H9 (cell line): ENCODE measurements around the gene NUP188. TPM values are rescaled to one million over a fixed set of nuclear protein-coding genes. Genes with fewer than 3 reads are reported as not detected.

Experiments
- DNase-seq: peaks from one replicate; pipeline ENCODE4 v3.0.0-alpha.2; 2017
- H2AFZ ChIP-seq: one replicate; pipeline ENCODE4 v1.6.1; 2013; ENCODE audit warnings: mild to moderate bottlenecking, low read length, control low read depth, moderate library complexity
- H2AK5ac ChIP-seq: 2 replicates; pipeline ENCODE4 v1.6.1; 2013; ENCODE audit warnings: low read length, control low read depth, mixed read lengths; ENCODE audit not compliant: insufficient read length
- H2BK120ac ChIP-seq: one replicate; pipeline ENCODE4 v1.6.1; 2013; ENCODE audit warnings: low read depth, mild to moderate bottlenecking, low read length, control low read depth, inconsistent platforms; ENCODE audit not compliant: poor library complexity, severe bottlenecking
- H2BK12ac ChIP-seq: 2 replicates; pipeline ENCODE4 v1.6.1; 2013; ENCODE audit warnings: low read length, control low read depth, mixed read lengths, low read depth; ENCODE audit not compliant: insufficient read length
- H2BK15ac ChIP-seq: 2 replicates; pipeline ENCODE4 v1.6.1; 2013; ENCODE audit warnings: low read depth, low read length, control low read depth
- H2BK20ac ChIP-seq: one replicate; pipeline ENCODE4 v1.6.1; 2013; ENCODE audit warnings: low read depth, mild to moderate bottlenecking, low read length, control low read depth, inconsistent platforms; ENCODE audit not compliant: poor library complexity, severe bottlenecking
- H2BK5ac ChIP-seq: 2 replicates; pipeline ENCODE4 v1.6.1; 2013; ENCODE audit warnings: low read length, control low read depth, mixed read lengths; ENCODE audit not compliant: insufficient read length
- H3K14ac ChIP-seq: 2 replicates; pipeline ENCODE4 v1.6.1; 2013; ENCODE audit warnings: low read length, control low read depth; ENCODE audit not compliant: insufficient read depth
- H3K18ac ChIP-seq: 2 replicates; pipeline ENCODE4 v1.6.1; 2013; ENCODE audit warnings: low read depth, mild to moderate bottlenecking, mixed read lengths, low read length, control low read depth; ENCODE audit not compliant: insufficient read length
- H3K23ac ChIP-seq: 2 replicates; pipeline ENCODE4 v1.6.1; 2013; ENCODE audit warnings: low read length, control low read depth, mixed read lengths, low read depth; ENCODE audit not compliant: insufficient read length
- H3K23me2 ChIP-seq: 2 replicates; pipeline ENCODE4 v1.6.1; 2013; ENCODE audit warnings: low read depth, mild to moderate bottlenecking, mixed read lengths, low read length, control low read depth; ENCODE audit not compliant: insufficient read length, poor library complexity, severe bottlenecking
- H3K27ac ChIP-seq: 2 replicates; pipeline ENCODE4 v1.5.1; 2013; ENCODE audit warnings: low read length, control low read depth, mixed read lengths, low read depth; ENCODE audit not compliant: insufficient read length
- H3K27me3 ChIP-seq: 2 replicates; pipeline ENCODE4 v1.6.1; 2013; ENCODE audit warnings: low read length, control low read depth, inconsistent platforms; ENCODE audit not compliant: insufficient read depth
- H3K4ac ChIP-seq: 2 replicates; pipeline ENCODE4 v1.6.1; 2013; ENCODE audit warnings: low read depth, mild to moderate bottlenecking, control low read depth, inconsistent platforms, low read length, moderate library complexity
- H3K4me1 ChIP-seq: 2 replicates; pipeline ENCODE4 v1.6.1; 2013; ENCODE audit warnings: low read length, control low read depth, inconsistent platforms; ENCODE audit not compliant: insufficient read depth
- H3K4me2 ChIP-seq: 2 replicates; pipeline ENCODE4 v1.6.1; 2013; ENCODE audit warnings: low read length, control low read depth, mixed read lengths; ENCODE audit not compliant: insufficient read length, insufficient read depth
- H3K56ac ChIP-seq: 2 replicates; pipeline ENCODE4 v1.6.1; 2013; ENCODE audit warnings: low read depth, mild to moderate bottlenecking, mixed read lengths, low read length, control low read depth; ENCODE audit not compliant: insufficient read length
- H3K79me1 ChIP-seq: 2 replicates; pipeline ENCODE4 v1.6.1; 2013; ENCODE audit warnings: low read depth, mild to moderate bottlenecking, moderate library complexity, low read length, control low read depth, inconsistent platforms; ENCODE audit not compliant: insufficient read depth, poor library complexity, severe bottlenecking
- H3K79me2 ChIP-seq: 2 replicates; pipeline ENCODE4 v1.6.1; 2013; ENCODE audit warnings: low read length, control low read depth, inconsistent platforms; ENCODE audit not compliant: insufficient read depth
- H3K9ac ChIP-seq: 2 replicates; pipeline ENCODE4 v1.6.1; 2013; ENCODE audit warnings: low read length, control low read depth, mixed read lengths; ENCODE audit not compliant: insufficient read length; ENCODE audit errors: extremely low read depth
- H3K9me3 ChIP-seq: one replicate; pipeline ENCODE4 v1.6.1; 2013; ENCODE audit warnings: low read depth, low read length, inconsistent platforms; ENCODE audit not compliant: control insufficient read depth
- H3T11ph ChIP-seq: one replicate; pipeline ENCODE4 v1.6.1; 2013; ENCODE audit warnings: mild to moderate bottlenecking, low read length, control low read depth, inconsistent platforms
- H4K20me1 ChIP-seq: one replicate; pipeline ENCODE4 v1.6.1; 2013; ENCODE audit not compliant: control insufficient read depth, insufficient read length, insufficient read depth
- H4K5ac ChIP-seq: 2 replicates; pipeline ENCODE4 v1.6.1; 2013; ENCODE audit warnings: low read depth, mild to moderate bottlenecking, mixed read lengths, low read length, control low read depth; ENCODE audit not compliant: insufficient read length
- H4K8ac ChIP-seq: replicated peaks from 2 replicates; pipeline ENCODE4 v1.6.1; 2013; ENCODE audit warnings: low read length, control low read depth, mixed read lengths, low read depth; ENCODE audit not compliant: insufficient read length
- H4K91ac ChIP-seq: 2 replicates; pipeline ENCODE4 v1.6.1; 2013; ENCODE audit warnings: low read depth, mild to moderate bottlenecking, moderate library complexity, mixed read lengths, low read length, control low read depth; ENCODE audit not compliant: insufficient read length
- H3K27ac Mint-ChIP-seq, 3 experiments: 2 replicates in 2 of 3; 3 replicates in 1 of 3; pipeline ENCODE4 v1.8.0; 2020 to 2021; ENCODE audit warnings: mixed read lengths in 3 of 3, mild to moderate bottlenecking in 1 of 3, moderate library complexity in 1 of 3
- H3K27me3 Mint-ChIP-seq: 2 replicates; pipeline ENCODE4 v1.8.0; 2021; ENCODE audit warnings: low read depth, mild to moderate bottlenecking, moderate library complexity, mixed read lengths
- H3K36me3 Mint-ChIP-seq, 3 experiments: 2 replicates in 2 of 3; 3 replicates in 1 of 3; pipeline ENCODE4 v1.8.0; 2020 to 2021; ENCODE audit warnings: low read depth in 3 of 3, mixed read lengths in 3 of 3; ENCODE audit not compliant: insufficient read depth in 1 of 3
- H3K4me1 Mint-ChIP-seq, 2 experiments: 2 replicates each; pipeline ENCODE4 v1.8.0; 2020; ENCODE audit warnings: mixed read lengths in 2 of 2
- H3K4me3 Mint-ChIP-seq, 2 experiments: 2 replicates in 1 of 2; 3 replicates in 1 of 2; pipeline ENCODE4 v1.8.0; 2020 to 2021; ENCODE audit warnings: mild to moderate bottlenecking in 2 of 2, mixed read lengths in 2 of 2, moderate library complexity in 1 of 2
- H3K9me3 Mint-ChIP-seq, 2 experiments: 2 replicates in 1 of 2; 3 replicates in 1 of 2; pipeline ENCODE4 v1.8.0; 2020; ENCODE audit warnings: mild to moderate bottlenecking in 2 of 2, mixed read lengths in 2 of 2, moderate library complexity in 1 of 2
- WGBS: extraction: QIAGEN DNeasy Blood & Tissue Kit; methylation state at CpG from one replicate; pipeline ENCODE4 v1.1.7; 2013; ENCODE audit warnings: missing lambda C conversion rate, low lambda C conversion rate, mixed read lengths; ENCODE audit not compliant: insufficient read length; ENCODE audit errors: extremely low coverage; 5-methylcytosine and 5-hydroxymethylcytosine counted together
- total RNA-seq: library from RNA; stranded (reverse); gene quantifications from 2 replicates; pipeline ENCODE4 v1.2.1, GENCODE V29; 2021
- TF ChIP-seq, protein P1 (sequence below): fragments of 200-600 bp; sonication (generic); conservative IDR thresholded peaks from 3 replicates; pipeline ENCODE4 v1.8.0; 2021; ENCODE audit warnings: antibody characterized with exemption, mild to moderate bottlenecking

NUP188 gene
- total RNA-seq, 1 experiment from 2014 or later, result 101 TPM

DNA sequence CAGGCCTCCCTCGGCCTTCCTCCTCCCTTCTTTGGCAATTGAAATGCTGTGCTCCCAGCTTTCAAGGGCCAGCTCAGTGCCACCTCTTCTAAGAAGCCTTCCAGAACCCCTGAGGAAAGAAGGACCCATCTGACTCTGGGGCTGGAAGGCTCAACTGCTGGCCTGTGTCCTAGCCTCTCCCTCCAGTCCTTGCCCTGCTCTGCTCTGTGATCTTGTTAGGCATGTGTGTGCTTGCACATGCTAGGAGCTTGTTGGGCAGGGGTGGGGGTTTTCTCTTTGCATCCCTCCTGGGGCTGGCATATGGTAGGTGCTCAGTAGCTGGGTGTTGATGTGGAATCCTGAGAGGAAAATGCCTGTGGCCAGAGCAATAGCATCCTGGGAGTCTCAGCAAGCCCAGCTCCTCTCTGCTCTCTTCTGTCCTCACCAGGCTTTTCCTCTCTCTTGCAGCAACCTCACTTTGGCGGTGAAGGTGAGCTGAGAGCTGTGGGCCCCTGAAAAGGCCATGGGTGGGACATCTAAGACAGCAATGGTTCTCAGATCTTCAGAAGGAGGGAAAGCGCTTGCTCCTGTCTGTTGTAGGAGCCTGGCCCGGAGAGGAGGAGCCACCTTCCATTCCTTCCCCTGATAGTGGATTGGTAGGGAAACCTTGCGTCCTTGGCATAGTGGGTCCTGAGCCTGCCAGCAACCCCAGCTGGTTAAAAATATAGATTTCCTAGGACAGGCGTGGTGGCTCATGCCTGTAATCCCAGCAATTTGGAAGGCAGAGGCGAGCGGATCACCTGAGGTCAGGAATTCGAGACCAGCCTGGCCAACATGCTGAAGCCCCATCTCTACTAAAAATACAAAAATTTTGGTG is 10.0 kb upstream of the NUP188 start:
- Mint-ChIP-seq H3K27ac (no peak overlapping the region; a peak in 2 of 7 replicates), H3K27me3 (no peaks in the 10 kb centered on the region; the same call in 1 of the 2 replicates), H3K4me1 (no peaks in the 10 kb centered on the region), H3K4me3 (no peak overlapping the region), H3K9me3 (no peaks in the 10 kb centered on the region), H3K36me3 (no peaks in the 10 kb centered on the region; a peak in 2 of 7 replicates)
- no peak overlapping the region for H2BK20ac ChIP-seq
- no CpG with 5 or more reads among the region's 9 CpGs for WGBS
- H2BK12ac ChIP-seq, result no peak overlapping the region
- no peak overlapping the region for H2BK15ac ChIP-seq
- H2BK5ac ChIP-seq, result no peak overlapping the region
- no peaks in the 10 kb centered on the region for H3K9me3 ChIP-seq
- no peaks in the 10 kb centered on the region for H3K23me2 ChIP-seq
- H2AK5ac ChIP-seq, result no peak overlapping the region
- H3K56ac ChIP-seq, result no peak overlapping the region
- H3K18ac ChIP-seq, result no peak overlapping the region
- H3K9ac ChIP-seq, result no peak overlapping the region
- no peak overlapping the region for H3K14ac ChIP-seq
- H2AFZ ChIP-seq, result no peak overlapping the region
- no peaks in the 10 kb centered on the region for H3K79me1 ChIP-seq
- no peak overlapping the region for H2BK120ac ChIP-seq
- no peak overlapping the region for H3K27ac ChIP-seq
- TF ChIP-seq, protein P1, sequence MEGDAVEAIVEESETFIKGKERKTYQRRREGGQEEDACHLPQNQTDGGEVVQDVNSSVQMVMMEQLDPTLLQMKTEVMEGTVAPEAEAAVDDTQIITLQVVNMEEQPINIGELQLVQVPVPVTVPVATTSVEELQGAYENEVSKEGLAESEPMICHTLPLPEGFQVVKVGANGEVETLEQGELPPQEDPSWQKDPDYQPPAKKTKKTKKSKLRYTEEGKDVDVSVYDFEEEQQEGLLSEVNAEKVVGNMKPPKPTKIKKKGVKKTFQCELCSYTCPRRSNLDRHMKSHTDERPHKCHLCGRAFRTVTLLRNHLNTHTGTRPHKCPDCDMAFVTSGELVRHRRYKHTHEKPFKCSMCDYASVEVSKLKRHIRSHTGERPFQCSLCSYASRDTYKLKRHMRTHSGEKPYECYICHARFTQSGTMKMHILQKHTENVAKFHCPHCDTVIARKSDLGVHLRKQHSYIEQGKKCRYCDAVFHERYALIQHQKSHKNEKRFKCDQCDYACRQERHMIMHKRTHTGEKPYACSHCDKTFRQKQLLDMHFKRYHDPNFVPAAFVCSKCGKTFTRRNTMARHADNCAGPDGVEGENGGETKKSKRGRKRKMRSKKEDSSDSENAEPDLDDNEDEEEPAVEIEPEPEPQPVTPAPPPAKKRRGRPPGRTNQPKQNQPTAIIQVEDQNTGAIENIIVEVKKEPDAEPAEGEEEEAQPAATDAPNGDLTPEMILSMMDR, result no peak
- no peaks in the 10 kb centered on the region for H3K79me2 ChIP-seq
- no peak overlapping the region for H4K91ac ChIP-seq
- H4K20me1 ChIP-seq, result no peaks in the 10 kb centered on the region
- H3K4ac ChIP-seq, result no peak overlapping the region
- no peak for DNase-seq
- no peak overlapping the region for H3K23ac ChIP-seq
- H4K5ac ChIP-seq, result no peak overlapping the region
- no peaks in the 10 kb centered on the region for H3K27me3 ChIP-seq
- no peak overlapping the region for H3K4me2 ChIP-seq
- no peak overlapping the region for H3T11ph ChIP-seq
- H3K4me1 ChIP-seq, result no peaks in the 10 kb centered on the region
- H4K8ac ChIP-seq, result no peak overlapping the region
